Gastroesophageal sphincter (tissue), 3 donors: Measurements from ENCODE around the gene ODAD4.

ENCODE experiments used
- CTCF ChIP-seq, 4 experiments: fragments of 200-600 bp in 2 of 4; fragments of 450-650 bp in 2 of 4; sonication (generic) in 1 of 4; IDR thresholded peaks; one replicate each; pipeline ENCODE4 v1.5.1; 2017 to 2019; ENCODE audit warnings: antibody characterized with exemption in 4 of 4, mild to moderate bottlenecking in 2 of 4, moderate library complexity in 2 of 4
- POLR2A ChIP-seq, 2 donors: fragments of 450-650 bp; IDR thresholded peaks; one replicate each; pipeline ENCODE4 v1.6.1; 2017; ENCODE audit warnings: antibody characterized with exemption in 2 of 2, mild to moderate bottlenecking in 2 of 2, moderate library complexity in 1 of 2

GRCh38 chr17:41882756-41883155, 47.7 kb upstream of the ODAD4 start:
- no peak for TF ChIP-seq CTCF (IDR thresholded peaks at IDR 0.05)
- no peak for TF ChIP-seq POLR2A (IDR thresholded peaks at IDR 0.05)
